Colonic mucosa (tissue), 4 donors: ENCODE results near the gene DIAPH1. TPM values are rescaled to one million over a fixed set of nuclear protein-coding genes. Genes with fewer than 3 reads are reported as not detected.

ENCODE experiments used
- DNase-seq: peaks from one replicate; pipeline ENCODE4 v3.0.0-alpha.2; 2020
- H3K27ac ChIP-seq: fragments of 200-600 bp; one replicate; pipeline ENCODE4 v1.8.0; 2021
- H3K27me3 ChIP-seq: fragments of 200-600 bp; one replicate; pipeline ENCODE4 v1.8.0; 2021
- H3K36me3 ChIP-seq: fragments of 200-600 bp; one replicate; pipeline ENCODE4 v1.8.0; 2021
- H3K4me1 ChIP-seq: fragments of 200-600 bp; one replicate; pipeline ENCODE4 v1.8.0; 2021; ENCODE audit warnings: mild to moderate bottlenecking
- H3K4me3 ChIP-seq: fragments of 200-600 bp; one replicate; pipeline ENCODE4 v1.8.0; 2021
- H3K9ac ChIP-seq, 2 donors: one replicate each; pipeline ENCODE4 v1.7.0; 2013; ENCODE audit warnings: control low read depth in 2 of 2, low read depth in 2 of 2, low read length in 2 of 2
- H3K9me3 ChIP-seq: fragments of 200-600 bp; one replicate; pipeline ENCODE4 v1.8.0; 2021
- CTCF ChIP-seq: fragments of 200-600 bp; IDR thresholded peaks from one replicate; pipeline ENCODE4 v1.8.0; 2022; ENCODE audit warnings: antibody characterized with exemption, mild to moderate bottlenecking
- intact Hi-C: fragments of 100-400 bp; cut with DNase I; formaldehyde crosslinking; loops from one replicate; pipeline ENCODE4 v1.14.1; 2022
- total RNA-seq, 2 donors: library from RNA; stranded (reverse); fragmentation: NEBNext Ultra II Directional in 1 of 2; extraction: Animal tissue kit (Norgen Biotek cat#: 25700) in 1 of 2; gene quantifications; one replicate each; pipeline ENCODE4 v1.2.1, GENCODE V29; 2021
- donor health status: healthy.
- donor health status: DM: no; HTN: no; CAD: no.
- donor health status: DM: no; HTN: no; CAD: no.

The DIAPH1 gene
- total RNA-seq, 2 donors from 2014 or later, result 113 to 143 TPM

DNA sequence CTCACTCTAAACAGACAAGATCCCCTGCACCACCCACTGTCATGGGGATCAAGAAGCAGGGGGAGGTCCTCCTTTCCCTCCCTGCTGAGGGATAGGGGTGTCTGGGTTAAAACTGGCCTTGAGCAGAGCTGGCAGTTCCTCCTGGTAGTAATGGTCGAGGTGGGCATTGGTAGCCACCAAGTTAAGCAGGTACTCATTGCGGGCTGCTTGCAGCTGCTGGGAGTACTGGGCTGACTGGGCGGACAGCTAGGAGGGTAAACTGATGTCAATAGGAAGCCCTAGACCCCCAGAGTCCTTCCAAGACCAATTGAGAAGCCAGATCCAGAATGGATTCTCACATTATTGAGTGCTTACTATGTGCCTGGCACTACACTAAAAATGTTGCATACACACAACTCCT is 29.1 kb upstream of the DIAPH1 start:
- Histone ChIP-seq H3K27ac (no peak overlapping the region), H3K4me3 (no peak overlapping the region), H3K9ac (no peak overlapping the region), H3K9me3 (no peaks in the 10 kb centered on the region), H3K36me3 (no peaks in the 10 kb centered on the region), H3K27me3 (no peaks in the 10 kb centered on the region), H3K4me1 (no peaks in the 10 kb centered on the region)
- intact Hi-C loops, result no loop called here
- TF ChIP-seq CTCF, result no peak
- no peak for DNase-seq

DNA sequence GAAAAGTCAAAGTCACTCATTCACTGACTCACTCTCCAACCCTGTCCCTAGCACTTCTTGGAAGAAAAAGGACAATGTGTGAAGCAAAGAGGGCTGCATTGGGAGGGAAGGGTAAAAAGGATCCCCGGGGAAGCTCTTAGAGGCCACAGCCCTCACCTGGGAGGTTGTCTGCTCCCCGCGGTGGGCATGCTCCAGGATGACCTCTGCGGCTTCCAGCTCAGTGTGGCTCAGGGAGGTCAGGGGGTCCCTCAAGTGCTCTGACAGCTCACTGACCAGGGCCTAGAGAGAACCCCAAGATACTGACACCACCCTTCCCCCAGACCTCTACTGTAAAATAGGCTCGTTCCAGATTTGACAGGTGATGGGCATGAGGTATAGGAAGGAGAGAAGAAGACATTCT is 28.4 kb upstream of the DIAPH1 start:
- TF ChIP-seq CTCF, result no peak

DNA sequence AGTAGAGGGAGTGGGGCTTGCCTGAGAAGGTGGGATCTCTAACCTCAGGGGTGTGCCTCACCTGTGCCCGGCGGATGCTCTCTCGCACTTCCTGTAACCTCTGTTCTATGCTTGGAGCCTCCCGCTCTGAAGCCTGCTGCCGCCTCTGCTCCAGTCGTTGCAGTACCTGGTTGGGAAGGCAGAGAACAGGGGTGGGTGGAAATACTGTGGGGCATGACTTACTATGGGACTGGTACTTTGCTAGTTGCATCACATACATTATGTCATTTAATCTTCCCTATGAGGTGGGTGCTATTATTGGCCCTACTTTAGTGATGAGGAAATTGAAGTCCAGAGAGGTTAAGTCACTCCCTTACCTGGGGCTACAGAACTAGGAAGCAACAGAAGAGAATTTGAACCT is 27.2 kb upstream of the DIAPH1 start:
- Histone ChIP-seq H3K36me3 (no peaks in the 10 kb centered on the region), H3K27me3 (no peaks in the 10 kb centered on the region), H3K9me3 (no peaks in the 10 kb centered on the region), H3K4me1 (no peaks in the 10 kb centered on the region), H3K27ac (no peak overlapping the region), H3K4me3 (no peak overlapping the region), H3K9ac (no peak overlapping the region)
- intact Hi-C loops, result no loop called here
- no peak for DNase-seq
- no peak for TF ChIP-seq CTCF

More for the DNA sequence above, 28.4 kb upstream of the DIAPH1 start:
- Histone ChIP-seq H3K27ac (no peak overlapping the region), H3K9ac (no peak overlapping the region), H3K27me3 (no peaks in the 10 kb centered on the region), H3K4me1 (no peaks in the 10 kb centered on the region), H3K36me3 (no peaks in the 10 kb centered on the region), H3K9me3 (no peaks in the 10 kb centered on the region), H3K4me3 (no peak overlapping the region)
- no peak for DNase-seq
- intact Hi-C loops, result no loop called here

DNA sequence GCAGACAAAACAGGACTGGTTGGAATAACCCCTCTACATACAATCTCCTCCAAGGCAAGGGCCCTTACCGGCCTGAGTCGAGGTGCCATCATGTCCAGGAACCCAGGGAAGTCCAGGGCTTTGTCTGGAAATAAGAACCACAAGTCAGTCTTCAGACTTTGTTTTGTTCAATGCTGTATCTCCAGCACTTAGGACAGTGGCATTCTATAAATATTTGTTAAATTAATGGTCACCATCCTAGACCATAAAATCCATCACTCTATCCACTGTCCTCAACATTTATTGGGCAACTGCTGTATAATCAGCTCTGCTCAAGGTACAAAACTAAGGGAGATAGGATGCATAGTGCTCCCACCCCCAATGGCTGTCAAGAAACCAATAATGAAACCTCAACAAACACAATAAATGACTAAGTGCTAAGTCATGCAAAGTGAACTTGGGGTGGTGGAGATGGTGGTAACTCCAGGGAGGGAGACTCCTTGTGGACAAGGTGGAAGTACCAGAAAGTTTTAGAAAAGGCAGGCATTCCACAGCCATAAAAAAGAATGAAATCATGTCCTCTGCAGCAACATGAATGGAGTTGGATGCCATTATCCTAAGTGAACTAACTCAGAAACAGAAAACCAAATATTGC is 23.0 kb upstream of the DIAPH1 start:
- no peak for DNase-seq
- Histone ChIP-seq H3K4me3 (no peak overlapping the region), H3K27ac (no peak overlapping the region), H3K9ac (no peak overlapping the region), H3K9me3 (no peaks in the 10 kb centered on the region), H3K4me1 (peaks cover 6% of the 10 kb centered on the region), H3K36me3 (no peaks in the 10 kb centered on the region), H3K27me3 (no peaks in the 10 kb centered on the region)
- intact Hi-C loops, result no loop called here
- no peak for TF ChIP-seq CTCF

GRCh38 chr5:141640698-141641097 is 21.9 kb upstream of the DIAPH1 start:
- Histone ChIP-seq H3K4me1 (peaks cover 8% of the 10 kb centered on the region), H3K36me3 (no peaks in the 10 kb centered on the region), H3K27ac (no peak overlapping the region), H3K9me3 (no peaks in the 10 kb centered on the region), H3K27me3 (no peaks in the 10 kb centered on the region), H3K4me3 (no peak overlapping the region), H3K9ac (no peak overlapping the region)
- DNase-seq, result no peak
- no peak for TF ChIP-seq CTCF
- intact Hi-C loops, result no loop called here
